Endothelial cell of umbilical vein (primary cell): ENCODE data around the gene MRPS6. TPM values are rescaled to one million over a fixed set of nuclear protein-coding genes. Genes with fewer than 3 reads are reported as not detected.

Source experiments
- BruUV-seq: library from RNA; stranded (reverse); fragments of 400-500 nt; replicated peaks from 2 replicates; lab custom pipeline; 2021; lab: Mats Ljungman, UMichigan
- CTCF ChIA-PET: fragments of 300-600, 350-600 bp; sonication (Branson Sonifier 250); formaldehyde crosslinking; loops from one replicate; lab custom pipeline; 2021; ENCODE audit warnings: antibody characterized with exemption, inconsistent platforms; lab: Charles Lee
- POLR2A ChIA-PET: fragments of 300-600, 350-600 bp; sonication (Branson Sonifier 250); formaldehyde crosslinking; loops from one replicate; lab custom pipeline; 2021; ENCODE audit warnings: antibody characterized with exemption, inconsistent platforms; lab: Charles Lee
- DNase-seq: peaks from one replicate; pipeline ENCODE4 v3.0.0-alpha.2; 2011; ENCODE audit warnings: low read depth, low spot score
- FAIRE-seq: peaks from 2 replicates; lab custom pipeline; 2011; peaks lifted over from hg19 to GRCh38; lab: Jason Lieb, UNC
- H2AFZ ChIP-seq: 2 replicates; pipeline ENCODE4 v1.6.0; 2012; ENCODE audit warnings: low read depth, low read length, control low read depth, inconsistent platforms
- H3K27ac ChIP-seq: 2 replicates; pipeline ENCODE4 v1.5.1; 2011; ENCODE audit warnings: low read depth, mild to moderate bottlenecking, control low read depth, low read length, moderate library complexity; ENCODE audit not compliant: insufficient read depth
- H3K27me3 ChIP-seq, 2 experiments: 2 replicates each; pipeline versions ENCODE4 v1.6.0 to v1.6.1; 2011; ENCODE audit warnings: low read length in 2 of 2, mixed read lengths in 1 of 2; ENCODE audit not compliant: control insufficient read depth in 2 of 2, insufficient read depth in 2 of 2
- H3K36me3 ChIP-seq, 2 experiments: 2 replicates in 1 of 2; 3 replicates in 1 of 2; pipeline ENCODE4 v1.5.1; 2011; ENCODE audit warnings: low read length in 2 of 2, mild to moderate bottlenecking in 1 of 2, moderate library complexity in 1 of 2; ENCODE audit not compliant: control insufficient read depth in 2 of 2, insufficient read depth in 2 of 2; ENCODE audit errors: extremely low read depth in 1 of 2
- H3K4me1 ChIP-seq: 3 replicates; pipeline ENCODE4 v1.5.1; 2011; ENCODE audit warnings: mild to moderate bottlenecking, low read length; ENCODE audit not compliant: control insufficient read depth, insufficient read depth; ENCODE audit errors: extremely low read depth
- H3K4me2 ChIP-seq: 2 replicates; pipeline ENCODE4 v1.6.1; 2011; ENCODE audit warnings: low read length, control low read depth, mixed read lengths; ENCODE audit not compliant: insufficient read depth
- H3K4me3 ChIP-seq, 3 experiments: fragments of 200-600 bp in 1 of 3; sonication (generic), shearing (Covaris generic) in 1 of 3; replicated peaks in 1 of 3; 2 replicates each; pipeline ENCODE4 v1.5.1; 2011 to 2016; ENCODE audit warnings: control low read depth in 3 of 3, low read length in 3 of 3, mild to moderate bottlenecking in 2 of 3, inconsistent platforms in 1 of 3, low read depth in 1 of 3, moderate library complexity in 1 of 3; ENCODE audit not compliant: insufficient read depth in 1 of 3
- H3K79me2 ChIP-seq: 2 replicates; pipeline ENCODE4 v1.6.0; 2012; ENCODE audit warnings: low read length, inconsistent platforms; ENCODE audit not compliant: control insufficient read depth, insufficient read depth
- H3K9ac ChIP-seq: replicated peaks from 2 replicates; pipeline ENCODE3; 2011; ENCODE audit warnings: low read length, control low read depth; ENCODE audit not compliant: insufficient read depth; ENCODE audit errors: extremely low read depth
- H3K9me1 ChIP-seq: replicated peaks from 3 replicates; pipeline ENCODE4 v1.6.0; 2011; ENCODE audit warnings: mild to moderate bottlenecking, low read length; ENCODE audit not compliant: control insufficient read depth, insufficient read depth; ENCODE audit errors: extremely low read depth
- H3K9me3 ChIP-seq: replicated peaks from 2 replicates; pipeline ENCODE4 v1.5.1; 2012; ENCODE audit warnings: low read length, inconsistent platforms; ENCODE audit not compliant: control insufficient read depth, insufficient read depth
- H4K20me1 ChIP-seq: replicated peaks from 2 replicates; pipeline ENCODE3; 2011; ENCODE audit warnings: mild to moderate bottlenecking, low read length; ENCODE audit not compliant: control insufficient read depth, insufficient read depth; ENCODE audit errors: extremely low read depth
- CTCF ChIP-seq, 2 donors: IDR thresholded peaks; 1 replicate in 1 of 2; 2 replicates in 1 of 2; pipeline ENCODE4 v1.5.1; 2011; ENCODE audit warnings: low read length in 2 of 2, mild to moderate bottlenecking in 2 of 2, moderate library complexity in 2 of 2, control low read depth in 1 of 2, inconsistent platforms in 1 of 2, low read depth in 1 of 2; ENCODE audit not compliant: insufficient read depth in 1 of 2; ENCODE audit errors: extremely low read depth in 1 of 2
- EZH2 ChIP-seq: IDR thresholded peaks from 2 replicates; pipeline ENCODE4 v1.6.1; 2012; ENCODE audit warnings: borderline replicate concordance, low read depth, mild to moderate bottlenecking, moderate library complexity, low read length, inconsistent platforms; ENCODE audit not compliant: severe bottlenecking
- FOS ChIP-seq: IDR thresholded peaks from 2 replicates; pipeline ENCODE4 v1.6.1; 2011; ENCODE audit warnings: mild to moderate bottlenecking, low read length, moderate library complexity, borderline replicate concordance; ENCODE audit not compliant: insufficient read depth
- GATA2 ChIP-seq: IDR thresholded peaks from 2 replicates; pipeline ENCODE4 v1.7.0; 2011; ENCODE audit warnings: low read depth, mild to moderate bottlenecking, moderate library complexity, mixed read lengths, low read length; ENCODE audit not compliant: insufficient read length, insufficient read depth
- JUN ChIP-seq: IDR thresholded peaks from 2 replicates; pipeline ENCODE4 v1.6.1; 2011; ENCODE audit warnings: borderline replicate concordance, low read depth; ENCODE audit not compliant: insufficient read length, insufficient read depth
- MYC ChIP-seq: IDR thresholded peaks from one replicate; pipeline ENCODE4 v1.6.1; 2011; ENCODE audit warnings: mild to moderate bottlenecking, low read depth, low read length
- POLR2AphosphoS5 ChIP-seq: IDR thresholded peaks from 2 replicates; pipeline ENCODE4 v1.6.1; 2012; ENCODE audit warnings: low read depth, mild to moderate bottlenecking, control low read depth, low read length, moderate library complexity; ENCODE audit not compliant: insufficient read depth
- dilution Hi-C: fragments of 300-500 bp; cut with MboI; formaldehyde crosslinking; loops from one replicate; pipeline ENCODE4 v1.15.0; 2019; ENCODE audit warnings: low sequenced_read_pairs; ENCODE audit not compliant: extremely low pct_ligation_motif_present
- intact Hi-C: fragments of 100-400 bp; cut with micrococcal nuclease; formaldehyde crosslinking; loops from one replicate; pipeline ENCODE4 v1.10.0; 2022
- polyA plus RNA-seq, 4 experiments: library from polyadenylated mRNA; depleted of rRNA in 3 of 4; stranded (reverse) in 3 of 4; unstranded in 1 of 4; fragments of >200 nt; gene quantifications; 2 replicates each; pipeline versions ENCODE4 v1.2.1 to v1.2.3, GENCODE V29; 2011 to 2012; ENCODE audit warnings: missing spikeins in 1 of 4
- total RNA-seq: library from RNA; stranded (reverse); gene quantifications from 2 replicates; pipeline ENCODE4 v1.2.3, GENCODE V29; 2021

The MRPS6 gene
- total and polyA plus RNA-seq, 2 donors (not counting 3 experiments of a cell fraction or from before 2014, with no cell fraction given): 19.8 to 37.2 TPM

DNA sequence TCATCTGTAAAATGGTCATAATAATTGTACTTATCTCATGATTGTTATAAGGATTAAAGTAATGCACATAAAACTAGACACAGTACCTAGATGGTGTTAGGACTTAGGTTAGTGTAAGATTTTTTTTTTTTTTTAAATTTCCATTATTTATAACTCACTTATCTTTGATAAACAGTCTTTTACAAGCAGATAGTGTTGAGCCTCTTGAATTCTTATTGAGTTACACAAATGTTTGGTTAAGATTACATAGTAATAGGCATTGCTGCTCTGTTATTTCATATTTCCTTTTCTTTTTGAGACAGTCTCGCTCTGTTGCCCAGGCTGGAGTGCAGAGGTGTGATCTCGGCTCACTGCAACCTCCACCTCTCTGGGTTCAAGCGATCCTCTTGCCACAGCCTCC is 15.4 kb downstream of the MRPS6 start:
- no peak for FAIRE-seq
- no peak overlapping the region for H2AFZ ChIP-seq
- no peak overlapping the region for H3K27ac ChIP-seq
- no peak overlapping the region for H3K4me2 ChIP-seq
- no peak for TF ChIP-seq FOS
- TF ChIP-seq JUN: no peak
- no peak for TF ChIP-seq CTCF (IDR thresholded peaks at IDR 0.05; ENCODE audit: extremely low read depth in 1 of 2, insufficient read depth in 1 of 2, low read depth in 1 of 2, low read length in 2 of 2)
- no peak for TF ChIP-seq MYC
- TF ChIP-seq GATA2: no peak
- TF ChIP-seq EZH2: no peak
- TF ChIP-seq POLR2AphosphoS5: no peak
- dilution Hi-C loops: no loop called here
- intact Hi-C loops: no loop called here
- no peaks in the 10 kb centered on the region for H3K9me3 ChIP-seq
- no peak overlapping the region for H3K4me3 ChIP-seq
- H3K27me3 ChIP-seq: no peaks in the 10 kb centered on the region
- H3K4me1 ChIP-seq: peaks cover 16% of the 10 kb centered on the region
- peaks cover 2% of the 10 kb centered on the region for H3K9me1 ChIP-seq
- no peaks in the 10 kb centered on the region for H3K36me3 ChIP-seq
- peaks cover 38% of the 10 kb centered on the region for H3K79me2 ChIP-seq
- H3K9ac ChIP-seq: no peak overlapping the region
- no TSS peak for BruUV-seq
- H4K20me1 ChIP-seq: peaks cover 4% of the 10 kb centered on the region
- no peak for DNase-seq
- ChIA-PET POLR2A (no interaction called here), CTCF (no interaction called here)
